Lower lobe of right lung (tissue), 2 donors: Measurements from ENCODE around the gene CEP162. TPM values are rescaled to one million over a fixed set of nuclear protein-coding genes. Genes with fewer than 3 reads are reported as not detected.
"Not testable (repeated sequence)": the region's sequence is repeated elsewhere in the genome, so short reads cannot be mapped to it uniquely, and the experiment has no call there.

Experiments used
- ATAC-seq, 2 donors: fragments of 200-7000 bp; cut with Tn5 transposase; one replicate each; pipeline ENCODE4 v1.9.1; 2020 to 2022; ENCODE audit warnings: mild to moderate bottlenecking in 2 of 2, moderate library complexity in 2 of 2
- DNase-seq: peaks from one replicate; pipeline ENCODE4 v3.0.0-alpha.2; 2020
- H3K27ac ChIP-seq: fragments of 200-600 bp; one replicate; pipeline ENCODE4 v1.8.0; 2022
- H3K27me3 ChIP-seq: fragments of 200-600 bp; one replicate; pipeline ENCODE4 v1.8.0; 2022; ENCODE audit warnings: low read depth
- H3K36me3 ChIP-seq: fragments of 200-600 bp; one replicate; pipeline ENCODE4 v1.8.0; 2022; ENCODE audit warnings: mild to moderate bottlenecking
- H3K4me1 ChIP-seq: fragments of 200-600 bp; one replicate; pipeline ENCODE4 v1.8.0; 2022
- H3K4me3 ChIP-seq: fragments of 200-600 bp; one replicate; pipeline ENCODE4 v1.8.0; 2022; ENCODE audit warnings: mild to moderate bottlenecking
- H3K9me3 ChIP-seq: fragments of 200-600 bp; one replicate; pipeline ENCODE4 v1.8.0; 2022
- CTCF ChIP-seq: fragments of 200-600 bp; IDR thresholded peaks from one replicate; pipeline ENCODE4 v1.8.0; 2022; ENCODE audit warnings: antibody characterized with exemption, mild to moderate bottlenecking
- intact Hi-C: fragments of 100-400 bp; cut with DNase I; formaldehyde crosslinking; loops from one replicate; pipeline ENCODE4 v1.11.0; 2022
- total RNA-seq: library from RNA; stranded (reverse); fragmentation: NEBNext Ultra II Directional; extraction: Animal tissue kit (Norgen Biotek cat#: 25700); gene quantifications from one replicate; pipeline ENCODE4 v1.2.1, GENCODE V29; 2021
- donor health status: DM: no; HTN: yes; CAD: no; lungs with severe emphysema.

Gene CEP162
- total RNA-seq, 1 donor from 2014 or later, result 12.1 TPM

GRCh38 chr6:84197708-84198107, 29.7 kb downstream of the CEP162 start:
- no peak for ATAC-seq
- no peak for DNase-seq
- intact Hi-C loops, result no loop called here
- Histone ChIP-seq H3K27ac (no peak overlapping the region), H3K36me3 (peaks cover 82% of the 10 kb centered on the region), H3K9me3 (no peaks in the 10 kb centered on the region), H3K4me1 (no peaks in the 10 kb centered on the region), H3K4me3 (no peak overlapping the region), H3K27me3 (no peaks in the 10 kb centered on the region)
- no peak for TF ChIP-seq CTCF

GRCh38 chr6:84193114-84193708, 34.2 kb downstream of the CEP162 start:
- ATAC-seq (no peak), DNase-seq (no peak)
- Histone ChIP-seq H3K9me3 (no peaks in the 10 kb centered on the region), H3K4me1 (no peaks in the 10 kb centered on the region), H3K4me3 (no peak overlapping the region), H3K27ac (no peak overlapping the region), H3K36me3 (peaks cover 66% of the 10 kb centered on the region), H3K27me3 (no peaks in the 10 kb centered on the region)
- no peak for TF ChIP-seq CTCF
- intact Hi-C loops, result no loop called here

GRCh38 chr6:84191802-84192201, 35.6 kb downstream of the CEP162 start:
- Histone ChIP-seq H3K27me3 (no peaks in the 10 kb centered on the region), H3K36me3 (peaks cover 52% of the 10 kb centered on the region), H3K9me3 (no peaks in the 10 kb centered on the region), H3K4me3 (no peak overlapping the region), H3K27ac (no peak overlapping the region), H3K4me1 (no peaks in the 10 kb centered on the region)
- no peak for TF ChIP-seq CTCF
- no peak for ATAC-seq
- intact Hi-C loops, result no loop called here
- DNase-seq, result no peak

- H3K4me1 ChIP-seq, intact Hi-C loops, H3K4me3 ChIP-seq, DNase-seq, ATAC-seq, H3K27me3 ChIP-seq, H3K27ac ChIP-seq, H3K9me3 ChIP-seq: not testable (repeated sequence)
- peaks cover 50% of the 10 kb centered on the region for H3K36me3 ChIP-seq
Observed at GRCh38 chr6:84189356-84189755, 38.1 kb downstream of the CEP162 start.

GRCh38 chr6:84183430-84183829, 44.0 kb downstream of the CEP162 start:
- Histone ChIP-seq H3K9me3 (no peaks in the 10 kb centered on the region), H3K27me3 (no peaks in the 10 kb centered on the region), H3K4me3 (no peak overlapping the region), H3K36me3 (peaks cover 28% of the 10 kb centered on the region), H3K27ac (no peak overlapping the region), H3K4me1 (no peaks in the 10 kb centered on the region)
- no peak for TF ChIP-seq CTCF
- intact Hi-C loops, result no loop called here
- ATAC-seq (no peak), DNase-seq (no peak)

GRCh38 chr6:84182001-84182400, 45.4 kb downstream of the CEP162 start:
- intact Hi-C loops, result no loop called here
- no peak for DNase-seq
- Histone ChIP-seq H3K4me1 (no peaks in the 10 kb centered on the region), H3K27me3 (no peaks in the 10 kb centered on the region), H3K27ac (no peak overlapping the region), H3K9me3 (no peaks in the 10 kb centered on the region), H3K4me3 (no peak overlapping the region), H3K36me3 (peaks cover 28% of the 10 kb centered on the region)
- TF ChIP-seq CTCF, result no peak
- no peak for ATAC-seq
